Ishikawa (cell line): Measurements from ENCODE around the gene INSIG1.

Source experiments
- EP300 ChIP-seq: IDR thresholded peaks from 2 replicates; pipeline ENCODE4 v1.6.1; 2012; ENCODE audit warnings: borderline replicate concordance
- FOXM1 ChIP-seq: IDR thresholded peaks from 2 replicates; pipeline ENCODE4 v1.6.1; 2012; ENCODE audit warnings: low read depth, borderline replicate concordance
- MAX ChIP-seq: IDR thresholded peaks from 2 replicates; pipeline ENCODE4 v1.6.1; 2012
- NFIC ChIP-seq: IDR thresholded peaks from 2 replicates; pipeline ENCODE4 v1.6.1; 2012
- RAD21 ChIP-seq: IDR thresholded peaks from 2 replicates; pipeline ENCODE4 v1.6.1; 2012; ENCODE audit warnings: low read depth
- TAF1 ChIP-seq: IDR thresholded peaks from 2 replicates; pipeline ENCODE4 v1.6.1; 2012; ENCODE audit warnings: low read depth, mild to moderate bottlenecking
- YY1 ChIP-seq: IDR thresholded peaks from 2 replicates; pipeline ENCODE4 v1.6.1; 2012; ENCODE audit warnings: low read depth
- TF ChIP-seq, protein P1 (sequence below): IDR thresholded peaks from 2 replicates; pipeline ENCODE4 v1.6.1; 2012; ENCODE audit warnings: low read depth, mild to moderate bottlenecking

DNA sequence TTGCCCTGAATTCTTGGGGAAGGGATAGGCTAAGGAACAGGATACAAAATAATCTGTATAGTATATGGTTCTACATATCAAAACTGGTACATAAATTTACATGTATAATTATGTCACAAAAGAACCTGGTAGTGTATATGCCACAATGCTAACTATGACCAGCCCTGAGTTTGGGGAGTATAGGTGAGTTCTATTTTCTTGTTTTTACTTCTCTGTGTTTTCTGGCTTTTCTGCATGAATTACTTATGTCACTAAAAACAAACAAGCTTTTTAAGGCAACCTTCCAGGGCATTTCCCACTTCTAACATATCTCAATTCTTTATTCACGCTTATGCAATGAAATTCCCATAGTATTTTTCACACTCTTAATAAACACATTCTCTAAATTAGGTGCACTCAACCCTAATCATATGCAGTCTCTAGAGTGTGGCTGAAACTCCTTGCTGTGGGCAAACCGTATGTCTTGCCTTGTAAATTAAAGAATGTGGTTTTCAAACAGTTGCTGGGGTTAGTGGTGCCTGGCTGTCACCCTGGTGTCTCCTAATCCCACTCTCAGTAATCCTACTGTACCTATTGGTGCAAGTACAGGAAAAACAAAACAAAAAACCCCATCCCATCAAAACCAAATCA lies 14.0 kb upstream of the INSIG1 start:
- TF ChIP-seq RAD21 (no peak), TAF1 (no peak), FOXM1 (no peak), MAX (no peak), NFIC (no peak), EP300 (no peak), YY1 (no peak)
- TF ChIP-seq, protein P1, sequence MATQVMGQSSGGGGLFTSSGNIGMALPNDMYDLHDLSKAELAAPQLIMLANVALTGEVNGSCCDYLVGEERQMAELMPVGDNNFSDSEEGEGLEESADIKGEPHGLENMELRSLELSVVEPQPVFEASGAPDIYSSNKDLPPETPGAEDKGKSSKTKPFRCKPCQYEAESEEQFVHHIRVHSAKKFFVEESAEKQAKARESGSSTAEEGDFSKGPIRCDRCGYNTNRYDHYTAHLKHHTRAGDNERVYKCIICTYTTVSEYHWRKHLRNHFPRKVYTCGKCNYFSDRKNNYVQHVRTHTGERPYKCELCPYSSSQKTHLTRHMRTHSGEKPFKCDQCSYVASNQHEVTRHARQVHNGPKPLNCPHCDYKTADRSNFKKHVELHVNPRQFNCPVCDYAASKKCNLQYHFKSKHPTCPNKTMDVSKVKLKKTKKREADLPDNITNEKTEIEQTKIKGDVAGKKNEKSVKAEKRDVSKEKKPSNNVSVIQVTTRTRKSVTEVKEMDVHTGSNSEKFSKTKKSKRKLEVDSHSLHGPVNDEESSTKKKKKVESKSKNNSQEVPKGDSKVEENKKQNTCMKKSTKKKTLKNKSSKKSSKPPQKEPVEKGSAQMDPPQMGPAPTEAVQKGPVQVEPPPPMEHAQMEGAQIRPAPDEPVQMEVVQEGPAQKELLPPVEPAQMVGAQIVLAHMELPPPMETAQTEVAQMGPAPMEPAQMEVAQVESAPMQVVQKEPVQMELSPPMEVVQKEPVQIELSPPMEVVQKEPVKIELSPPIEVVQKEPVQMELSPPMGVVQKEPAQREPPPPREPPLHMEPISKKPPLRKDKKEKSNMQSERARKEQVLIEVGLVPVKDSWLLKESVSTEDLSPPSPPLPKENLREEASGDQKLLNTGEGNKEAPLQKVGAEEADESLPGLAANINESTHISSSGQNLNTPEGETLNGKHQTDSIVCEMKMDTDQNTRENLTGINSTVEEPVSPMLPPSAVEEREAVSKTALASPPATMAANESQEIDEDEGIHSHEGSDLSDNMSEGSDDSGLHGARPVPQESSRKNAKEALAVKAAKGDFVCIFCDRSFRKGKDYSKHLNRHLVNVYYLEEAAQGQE, result no peak
